Mesodermal cell (in vitro differentiated cells): ENCODE measurements around the gene ZNF33A.
A peak's percentile ranks its signal among the peaks of the same experiment; 100 is the strongest.

Experiments used
- H3K27ac ChIP-seq: 2 replicates; pipeline ENCODE4 v1.7.0; 2013; ENCODE audit warnings: mild to moderate bottlenecking, low read depth, low read length, moderate library complexity; ENCODE audit not compliant: severe bottlenecking
- H3K36me3 ChIP-seq: 2 replicates; pipeline ENCODE4 v1.7.1; 2013; ENCODE audit warnings: mild to moderate bottlenecking, low read length, moderate library complexity; ENCODE audit not compliant: control insufficient read depth, insufficient read depth
- H3K4me1 ChIP-seq: one replicate; pipeline ENCODE4 v1.7.1; 2013; ENCODE audit warnings: mild to moderate bottlenecking, low read length; ENCODE audit not compliant: insufficient read depth, control insufficient read depth, poor library complexity, severe bottlenecking
- H3K4me3 ChIP-seq: 2 replicates; pipeline ENCODE4 v1.7.0; 2013; ENCODE audit warnings: low read length, control low read depth, mild to moderate bottlenecking; ENCODE audit not compliant: insufficient read depth, poor library complexity, severe bottlenecking; ENCODE audit errors: extremely low read depth
- H3K9me3 ChIP-seq: 2 replicates; pipeline ENCODE4 v1.7.1; 2013; ENCODE audit warnings: mild to moderate bottlenecking, low read length, moderate library complexity; ENCODE audit not compliant: control insufficient read depth
- WGBS, 2 experiments: methylation state at CpG; one replicate each; pipeline ENCODE4 v1.1.5; 2013; ENCODE audit warnings: missing lambda C conversion rate in 2 of 2; ENCODE audit not compliant: insufficient coverage in 2 of 2; 5-methylcytosine and 5-hydroxymethylcytosine counted together

Gene ZNF33A

GRCh38 chr10:38093816-38094157, 83.3 kb downstream of the ZNF33A start:
- H3K4me3 ChIP-seq: peak overlapping the region; percentile 65
- no peak overlapping the region for H3K27ac ChIP-seq
- peaks cover 4% of the 10 kb centered on the region for H3K9me3 ChIP-seq
- WGBS, 2 experiments: 65% methylated on average over 12 to 14 of the region's 16 CpGs
- peaks cover 26% of the 10 kb centered on the region for H3K36me3 ChIP-seq
- no peaks in the 10 kb centered on the region for H3K4me1 ChIP-seq

- WGBS, 2 experiments: 15 to 27% methylated on average over 29 to 55 of the region's 59 CpGs
- no peak within 1 kb of the TSS for H3K27ac ChIP-seq
These were observed 83.9 kb downstream of the ZNF33A start, which contains the start of gene ZNF37A for GRCh38 chr10:38094158-38094926. Gene ZNF37A (plus strand): TSS chr10:38094337. CDS start chr10:38096618, 2,281 bp downstream.

GRCh38 chr10:38094927-38095574, 84.6 kb downstream of the ZNF33A start:
- WGBS, 2 experiments: 81 to 94% methylated on average over 12 to 18 of the region's 21 CpGs
- Histone ChIP-seq H3K4me1 (no peaks in the 10 kb centered on the region), H3K27ac (no peak overlapping the region), H3K36me3 (peaks cover 35% of the 10 kb centered on the region), H3K4me3 (peak overlapping the region; percentile 65), H3K9me3 (peaks cover 4% of the 10 kb centered on the region)

More at GRCh38 chr10:38094158-38094926, 83.9 kb downstream of the ZNF33A start, which contains the start of gene ZNF37A:
- no peaks in the 10 kb centered on the region for H3K4me1 ChIP-seq
- H3K36me3 ChIP-seq: peaks cover 31% of the 10 kb centered on the region
- peaks cover 4% of the 10 kb centered on the region for H3K9me3 ChIP-seq
- H3K4me3 ChIP-seq: peak within 1 kb of the TSS; percentile 65

- H3K27ac ChIP-seq: no peak overlapping the region
- H3K4me1 ChIP-seq: no peaks in the 10 kb centered on the region
- H3K9me3 ChIP-seq: peaks cover 26% of the 10 kb centered on the region
- WGBS, 2 experiments: no CpG with 5 or more reads among the region's 1 CpG
- H3K4me3 ChIP-seq: no peak overlapping the region
- peaks cover 48% of the 10 kb centered on the region for H3K36me3 ChIP-seq
These were observed 92.4 kb downstream of the ZNF33A start for GRCh38 chr10:38102880-38103279.

GRCh38 chr10:38103756-38104155, 93.3 kb downstream of the ZNF33A start:
- H3K9me3 ChIP-seq: peaks cover 32% of the 10 kb centered on the region
- H3K36me3 ChIP-seq: peaks cover 48% of the 10 kb centered on the region
- H3K4me1 ChIP-seq: no peaks in the 10 kb centered on the region
- no peak overlapping the region for H3K4me3 ChIP-seq
- 91 to 94% methylated on average over 2 of the region's 3 CpGs for WGBS, 2 experiments
- no peak overlapping the region for H3K27ac ChIP-seq

GRCh38 chr10:38112159-38112558, 101.7 kb downstream of the ZNF33A start:
- H3K4me3 ChIP-seq: no peak overlapping the region
- H3K4me1 ChIP-seq: no peaks in the 10 kb centered on the region
- H3K9me3 ChIP-seq: peaks cover 47% of the 10 kb centered on the region
- peaks cover 38% of the 10 kb centered on the region for H3K36me3 ChIP-seq
- H3K27ac ChIP-seq: no peak overlapping the region
- WGBS, 2 experiments: 100% methylated on average over 1 of the region's 2 CpGs; no CpG with 5 or more reads in 1 of the 2 experiments
